ENCODE measurements around the gene AQP12B. TPM values are rescaled to one million over a fixed set of nuclear protein-coding genes. Genes with fewer than 3 reads are reported as not detected.

Gene AQP12B
- total and polyA plus RNA-seq, 2 of the 8 experiments (the other 6 are each of a cell fraction or from before 2014, with no cell fraction given) = not detected

DNA sequence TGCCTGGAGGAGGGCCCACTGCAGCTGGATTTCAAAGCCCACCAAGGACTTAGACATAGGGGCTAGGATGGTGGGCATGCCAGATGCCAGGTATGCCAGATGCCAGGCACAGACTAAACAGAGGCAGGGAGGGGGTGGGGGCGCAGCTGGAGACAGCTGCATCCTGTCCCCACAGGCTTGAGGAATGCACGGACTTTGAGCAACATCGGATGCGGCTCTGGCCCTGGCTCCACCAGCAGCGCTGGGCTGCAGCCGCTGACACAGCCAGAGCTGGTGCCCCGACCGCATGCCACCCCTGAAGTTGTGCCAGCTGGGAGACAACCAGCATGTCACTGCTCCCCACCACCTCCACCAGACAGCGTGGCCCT lies 48.5 kb upstream of the AQP12B start:
- H3K4ac ChIP-seq (replicated peaks; ENCODE audit: insufficient read length, low read depth, low read length) = no peak overlapping the region
- no peaks in the 10 kb centered on the region; a peak in 1 of 7 replicates for H3K4me1 ChIP-seq (replicated peaks in 1 of 4; ENCODE audit: control insufficient read depth in 3 of 4, insufficient read depth in 4 of 4, low read length in 3 of 4)
- no peak overlapping the region for H2BK12ac ChIP-seq (ENCODE audit: low read depth, low read length)
- H2AFZ ChIP-seq (ENCODE audit: low read length) = no peak overlapping the region
- peaks cover 4% of the 10 kb centered on the region; the same call in 1 of the 2 replicates for H3K23me2 ChIP-seq (ENCODE audit: low read depth, low read length)
- no peaks in the 10 kb centered on the region for H3K9me3 ChIP-seq (ENCODE audit: insufficient read depth in 2 of 2, low read depth in 1 of 2, low read length in 1 of 2)
- no peak overlapping the region for H3K14ac ChIP-seq (ENCODE audit: insufficient read length)
- H3K56ac ChIP-seq (replicated peaks; ENCODE audit: insufficient read length, low read depth, low read length) = no peak overlapping the region
- no peak overlapping the region for H2AK5ac ChIP-seq (ENCODE audit: low read depth, low read length)
- no peak for FAIRE-seq
- no peak overlapping the region for H3K4me3 ChIP-seq (ENCODE audit: extremely low read depth in 1 of 4, insufficient read depth in 2 of 4, low read depth in 3 of 4, low read length in 4 of 4)
- H2BK120ac ChIP-seq (replicated peaks; ENCODE audit: low read depth, low read length) = no peak overlapping the region
- H3K27me3 ChIP-seq (replicated peaks in 1 of 4; ENCODE audit: control insufficient read depth in 3 of 4, extremely low read depth in 1 of 4, insufficient read depth in 3 of 4, low read length in 3 of 4) = no peaks in the 10 kb centered on the region
- peaks cover 4 to 49% (median 33%) of the 10 kb centered on the region in 4 experiments; a peak in 7 of 8 replicates for H3K36me3 ChIP-seq (ENCODE audit: control insufficient read depth in 2 of 4, insufficient read depth in 4 of 4, low read length in 3 of 4)
- ChIA-PET CTCF (ENCODE audit: partially characterized antibody) (interaction anchor here (0.6 to 0.7 kb wide), 2 partner anchors 17 to 984 kb away, joined by 3 to 4 read pairs; no protein-coding TSS in a partner anchor), POLR2A (ENCODE audit: partially characterized antibody) (interaction anchor here (0.7 to 2.3 kb wide), 11 partner anchors 11 to 144 kb away, joined by 3 to 13 read pairs (median 4); partner anchors contain the start of genes CAPN10 and KIF1A)
- 94% methylated on average over 9 of the region's 9 CpGs; no CpG with 5 or more reads in 1 of the 2 experiments for WGBS, 2 experiments (ENCODE audit: extremely low coverage in 1 of 2, insufficient coverage in 1 of 2, insufficient read length in 1 of 2, insufficient replicate concordance in 2 of 2, low coverage in 1 of 2, low lambda C conversion rate in 2 of 2, missing lambda C conversion rate in 1 of 2)
- no peaks in the 10 kb centered on the region for H3K79me2 ChIP-seq (ENCODE audit: control insufficient read depth in 1 of 2, insufficient read depth in 2 of 2, low read length in 2 of 2)
- H3K9ac ChIP-seq (replicated peaks in 1 of 4; ENCODE audit: extremely low read depth in 1 of 4, low read depth in 3 of 4, low read length in 3 of 4) = no peak overlapping the region
- H3K4me2 ChIP-seq (ENCODE audit: insufficient read depth in 1 of 2, low read depth in 2 of 2, low read length in 2 of 2) = no peak overlapping the region
- H3K79me1 ChIP-seq (ENCODE audit: low read depth, low read length) = peaks cover 3% of the 10 kb centered on the region; the same call in 1 of the 2 replicates
- no peak overlapping the region for H4K5ac ChIP-seq (ENCODE audit: insufficient read length, low read depth, low read length)
- peak overlapping the region; percentile 29 for H4K8ac ChIP-seq (ENCODE audit: extremely low read depth, insufficient read depth, low read length)
- DNase-seq (ENCODE audit: low read depth in 1 of 2, low spot score in 2 of 2) = no peak
- peaks cover 3 to 9% of the 10 kb centered on the region in 2 experiments for H4K20me1 ChIP-seq (replicated peaks in 1 of 2; ENCODE audit: control insufficient read depth in 1 of 2, insufficient read depth in 2 of 2, low read length in 2 of 2)
- no peak overlapping the region for H2BK15ac ChIP-seq (ENCODE audit: low read length)
- H3K23ac ChIP-seq (ENCODE audit: insufficient read length) = no peak overlapping the region
- H2BK5ac ChIP-seq (ENCODE audit: low read depth, low read length) = no peak overlapping the region
- H4K91ac ChIP-seq (replicated peaks; ENCODE audit: insufficient read length, low read length) = no peak overlapping the region
- no peak overlapping the region for H3K27ac ChIP-seq (ENCODE audit: low read depth, low read length)
- TF ChIP-seq CTBP2 (IDR thresholded peaks at IDR 0.05; ENCODE audit: borderline replicate concordance, insufficient read depth, insufficient read length, low read length) (no peak), POU5F1 (IDR thresholded peaks at IDR 0.05; ENCODE audit: low read depth, low read length) (no peak), EGR1 (IDR thresholded peaks at IDR 0.05; ENCODE audit: borderline replicate concordance, low read depth, low read length) (no peak), CBX8 (IDR thresholded peaks at IDR 0.05; ENCODE audit: borderline replicate concordance, low read depth, low read length) (no peak), ATF3 (IDR thresholded peaks at IDR 0.05; ENCODE audit: insufficient read depth, low read depth, low read length) (no peak), CEBPB (IDR thresholded peaks at IDR 0.05; ENCODE audit: low read depth, low read length) (no peak), RFX5 (IDR thresholded peaks at IDR 0.05; ENCODE audit: borderline replicate concordance, low read depth, low read length) (no peak), JUN (IDR thresholded peaks at IDR 0.05; ENCODE audit: low read depth, low read length) (no peak)
- H3K18ac ChIP-seq (ENCODE audit: extremely low read depth, low read length) = no peak overlapping the region; the same call in 1 of the 2 replicates
- H2BK20ac ChIP-seq (ENCODE audit: low read length) = no peak overlapping the region
